ENCODE results near the gene ULK4.

ULK4 gene

DNA sequence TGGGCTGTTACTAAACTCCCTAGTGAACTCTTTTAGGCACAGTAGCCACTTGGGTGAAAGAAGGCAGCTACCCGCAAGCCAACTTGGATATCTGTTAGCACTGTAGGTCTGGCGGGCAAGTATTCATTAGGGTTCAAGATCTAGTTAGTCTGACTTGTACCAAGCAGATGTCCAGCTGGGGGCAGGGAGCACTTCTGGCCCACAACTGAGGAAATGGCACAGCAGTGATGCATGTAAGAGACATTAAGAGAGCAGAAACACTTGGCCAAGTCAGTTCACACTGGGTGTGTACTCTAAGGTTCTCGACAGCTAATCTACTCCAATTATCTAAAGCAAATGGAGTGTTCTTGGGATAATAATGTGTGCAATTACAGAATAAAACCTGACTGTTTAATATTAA, 630.9 kb downstream of the ULK4 start:
- DNase-seq: no peak

DNA sequence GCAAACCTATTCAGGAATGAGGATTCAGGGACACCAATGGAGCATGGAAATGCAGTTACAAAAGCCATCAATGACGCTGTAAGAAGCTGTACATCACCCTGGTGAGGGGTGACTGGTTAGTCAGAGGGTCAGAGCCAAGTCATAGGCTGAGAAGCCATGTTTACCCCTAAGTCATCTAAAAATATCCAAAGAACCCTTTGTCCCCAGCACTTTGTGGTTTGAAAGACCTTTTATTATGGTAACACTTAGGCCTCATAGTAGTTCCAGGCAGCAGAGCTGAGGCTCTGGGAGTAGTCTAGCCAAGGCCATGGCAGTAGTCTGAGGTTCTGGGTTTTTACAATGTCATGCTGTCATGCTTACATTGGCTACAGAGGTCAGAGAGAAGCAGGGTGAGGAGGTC, 631.4 kb downstream of the ULK4 start:
- no peak for DNase-seq

GRCh38 chr3:41329881-41330280, 632.0 kb downstream of the ULK4 start:
- DNase-seq: no peak

- no peak for DNase-seq
Measured at GRCh38 chr3:41328926-41329325, 633.0 kb downstream of the ULK4 start.

- DNase-seq: no peak
Measured at GRCh38 chr3:41327718-41328117, 634.2 kb downstream of the ULK4 start.

DNA sequence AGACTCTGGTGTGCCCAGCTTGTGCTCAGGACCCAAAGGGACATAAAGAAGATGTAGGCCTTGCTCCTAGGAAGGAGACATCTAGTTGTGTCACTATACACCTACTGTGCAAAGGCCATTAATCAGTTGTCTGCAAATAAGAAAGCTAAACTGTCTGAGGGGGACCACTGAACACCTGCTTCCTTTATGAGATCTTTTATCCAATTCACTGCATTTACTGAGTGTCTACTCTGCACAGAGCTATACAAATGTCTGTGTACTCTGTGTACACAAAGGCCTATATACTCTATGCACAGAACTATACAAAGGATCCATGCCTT, 637.8 kb downstream of the ULK4 start:
- DNase-seq: no peak

GRCh38 chr3:41323467-41324155, 638.3 kb downstream of the ULK4 start:
- DNase-seq: no peak

DNA sequence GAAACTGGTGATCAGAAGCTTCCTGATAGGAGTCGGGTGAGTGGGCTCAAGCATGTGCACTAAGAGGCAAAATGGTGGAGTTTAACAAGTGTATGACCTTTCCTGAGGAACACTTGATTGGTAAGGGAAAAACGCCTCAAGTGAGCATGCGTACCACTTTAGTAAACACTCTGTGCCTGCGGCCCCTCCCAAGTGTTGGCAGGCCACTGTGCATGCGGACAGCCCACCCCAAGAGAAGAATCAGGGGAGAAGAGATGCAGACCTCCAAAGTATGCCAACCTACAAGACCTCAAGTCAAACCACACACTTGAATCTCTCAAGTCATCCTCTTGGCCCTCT, 640.3 kb downstream of the ULK4 start:
- no peak for DNase-seq

- no peak for DNase-seq
Measured at GRCh38 chr3:41320953-41321641, 640.8 kb downstream of the ULK4 start.

DNA sequence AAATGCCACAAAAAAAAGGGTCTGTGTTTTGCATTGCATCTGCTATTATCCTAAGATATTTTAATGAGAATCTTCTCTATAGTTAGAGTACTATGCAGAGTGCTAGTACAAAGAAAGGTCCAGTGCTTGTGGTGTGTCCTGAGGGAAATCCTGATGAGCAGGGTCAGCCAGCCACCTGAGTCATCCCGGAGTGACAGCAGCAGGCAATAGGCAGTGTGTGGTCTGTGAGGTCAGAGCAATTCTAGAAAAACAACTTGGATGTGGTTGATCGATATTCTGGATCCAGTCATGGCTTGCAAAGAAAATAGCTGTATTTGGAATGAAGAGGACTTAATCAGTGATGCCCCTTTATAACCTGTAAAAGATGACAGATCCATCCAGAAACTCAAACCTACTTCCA, 643.4 kb downstream of the ULK4 start:
- DNase-seq: no peak

DNA sequence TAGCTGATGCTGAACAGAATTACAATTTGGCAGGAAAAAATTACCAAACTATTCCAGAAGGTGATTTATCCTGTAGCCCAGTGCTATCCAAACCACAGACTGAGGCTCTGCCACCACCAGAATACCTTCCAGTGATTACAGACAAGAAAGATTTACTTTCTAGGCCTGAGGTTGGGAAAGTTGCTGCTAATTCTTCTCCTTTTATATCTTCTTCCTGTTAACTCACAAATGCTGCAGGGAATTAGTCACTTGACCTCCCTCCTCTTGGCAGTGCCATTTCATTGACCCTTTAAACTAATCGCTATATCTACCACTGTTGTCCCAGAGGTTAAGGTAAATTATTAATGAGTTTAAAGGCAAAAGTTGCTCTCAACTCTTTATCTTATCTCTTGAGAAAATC, 644.2 kb downstream of the ULK4 start:
- DNase-seq: no peak

DNA sequence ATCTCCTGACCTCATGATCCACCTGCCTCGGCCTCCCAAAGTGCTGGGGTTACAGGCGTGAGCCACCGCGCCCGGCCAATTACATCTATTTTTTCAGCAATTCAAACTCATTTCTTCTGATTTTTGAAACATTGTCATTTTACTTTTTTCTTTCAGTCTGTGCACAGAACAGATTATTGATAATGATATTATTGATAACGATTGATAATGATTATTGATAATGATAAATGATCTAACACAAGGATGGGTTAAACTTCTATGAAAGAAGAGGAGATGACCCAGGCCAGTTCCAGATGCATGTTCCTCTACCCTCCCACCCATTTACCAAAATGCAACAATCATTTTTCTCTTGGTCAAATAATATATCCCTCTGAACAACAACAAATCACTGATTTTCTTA, 644.6 kb downstream of the ULK4 start:
- DNase-seq: no peak

DNA sequence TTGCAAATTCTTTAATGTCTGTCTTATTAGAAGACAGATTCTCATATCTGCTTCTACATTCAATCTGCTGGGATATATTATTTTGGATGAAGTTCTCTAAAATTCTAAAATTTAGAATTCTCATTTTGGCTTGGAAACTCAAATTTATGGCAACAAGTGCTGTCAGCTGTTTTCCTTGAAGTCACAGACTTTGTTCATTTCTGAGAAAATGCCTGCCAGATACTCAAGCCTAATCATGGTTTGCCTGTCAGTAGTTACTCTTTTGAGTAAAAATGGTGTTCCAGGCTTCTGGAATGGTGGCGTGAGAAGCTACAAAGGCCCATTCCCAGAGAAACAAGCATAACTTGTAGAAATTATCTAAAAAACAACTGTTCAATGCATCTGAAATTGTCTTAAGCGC, 646.8 kb downstream of the ULK4 start:
- no peak for DNase-seq

DNA sequence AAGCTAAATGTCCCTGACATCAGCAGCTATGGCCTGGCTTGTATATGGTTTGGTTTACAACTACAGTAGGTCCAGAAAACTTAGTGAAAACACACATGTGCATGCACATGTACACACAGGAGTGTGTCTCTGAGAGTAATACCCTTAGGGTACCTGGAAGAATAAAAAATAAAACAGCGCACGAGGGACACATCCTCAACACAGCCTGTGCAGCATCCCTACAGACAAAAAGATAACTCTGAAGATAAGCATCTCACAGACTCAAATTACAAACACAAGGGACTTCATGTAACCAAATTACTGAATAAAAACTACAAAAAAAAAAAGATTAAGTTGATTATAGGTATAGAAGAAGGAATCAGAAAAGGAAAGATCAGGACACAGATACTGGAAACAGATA, 653.8 kb downstream of the ULK4 start:
- DNase-seq: no peak

- no peak for DNase-seq
Measured at GRCh38 chr3:41307065-41307464, 654.8 kb downstream of the ULK4 start.

- peak; percentile 20 for DNase-seq
Measured at GRCh38 chr3:41304593-41304992, 657.3 kb downstream of the ULK4 start.

DNA sequence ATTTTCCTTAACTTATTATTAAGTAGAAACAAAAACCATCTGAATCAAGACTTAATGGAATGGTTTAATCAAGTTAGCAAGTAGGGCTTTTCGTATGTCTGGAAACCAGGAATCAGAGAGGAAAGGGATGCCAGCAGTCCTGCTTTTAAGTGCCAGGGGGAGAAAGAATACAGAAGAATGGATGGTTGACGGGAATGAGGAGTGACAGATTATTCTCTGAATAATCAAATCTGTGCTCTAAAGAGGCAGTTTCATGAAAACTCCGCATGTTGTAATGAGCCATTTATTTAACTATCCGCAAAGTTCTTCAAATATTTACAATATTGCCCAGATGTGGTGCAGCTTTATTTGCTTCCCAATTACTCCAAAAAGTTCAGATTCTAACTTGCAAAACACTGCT, 659.6 kb downstream of the ULK4 start:
- no peak for DNase-seq

GRCh38 chr3:41301548-41301947, 660.4 kb downstream of the ULK4 start:
- no peak for DNase-seq

GRCh38 chr3:41299036-41299435, 662.9 kb downstream of the ULK4 start:
- DNase-seq: no peak

DNA sequence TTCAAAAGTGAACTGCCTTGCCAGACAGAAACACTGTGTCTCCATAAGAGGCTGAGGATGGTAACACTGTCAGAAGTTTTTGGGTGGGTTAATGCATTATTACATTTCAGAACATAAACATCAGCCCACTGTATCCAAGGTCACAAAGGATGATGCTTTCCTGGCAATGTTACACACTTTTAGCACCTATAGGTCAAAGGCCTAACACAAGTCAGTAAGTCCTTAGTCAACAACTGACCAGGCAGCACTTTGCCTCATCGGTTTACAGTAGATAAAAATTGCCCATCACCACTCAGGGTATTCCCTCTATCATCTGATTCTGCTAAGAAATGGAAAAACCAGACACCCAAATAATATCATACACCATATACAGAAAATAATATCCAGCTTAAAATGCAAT, 664.2 kb downstream of the ULK4 start:
- DNase-seq: no peak

- no peak for DNase-seq
Measured at GRCh38 chr3:41296556-41296955, 665.3 kb downstream of the ULK4 start.

DNA sequence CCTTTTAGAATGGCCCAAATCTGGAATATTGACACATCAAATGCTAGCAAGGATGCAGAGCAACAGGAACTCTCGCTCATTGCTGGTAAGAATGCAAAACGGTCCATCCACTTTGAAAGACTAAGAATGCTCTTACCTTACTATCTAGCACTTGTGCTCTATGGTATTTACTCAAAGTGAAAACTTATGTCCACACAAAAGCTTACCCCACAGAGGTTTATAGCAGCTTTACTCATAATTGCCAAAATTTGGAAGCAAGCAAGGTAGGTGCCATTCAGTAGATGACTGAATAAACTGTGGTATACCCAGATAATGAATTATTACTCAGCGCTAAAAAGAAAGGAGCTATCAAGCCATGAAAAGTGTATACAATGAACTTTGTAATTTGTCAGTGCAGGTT, 666.2 kb downstream of the ULK4 start:
- DNase-seq: no peak

GRCh38 chr3:41293169-41293681, 668.7 kb downstream of the ULK4 start:
- no peak for DNase-seq

GRCh38 chr3:41290736-41291135, 671.2 kb downstream of the ULK4 start:
- DNase-seq: peak; percentile 13

DNA sequence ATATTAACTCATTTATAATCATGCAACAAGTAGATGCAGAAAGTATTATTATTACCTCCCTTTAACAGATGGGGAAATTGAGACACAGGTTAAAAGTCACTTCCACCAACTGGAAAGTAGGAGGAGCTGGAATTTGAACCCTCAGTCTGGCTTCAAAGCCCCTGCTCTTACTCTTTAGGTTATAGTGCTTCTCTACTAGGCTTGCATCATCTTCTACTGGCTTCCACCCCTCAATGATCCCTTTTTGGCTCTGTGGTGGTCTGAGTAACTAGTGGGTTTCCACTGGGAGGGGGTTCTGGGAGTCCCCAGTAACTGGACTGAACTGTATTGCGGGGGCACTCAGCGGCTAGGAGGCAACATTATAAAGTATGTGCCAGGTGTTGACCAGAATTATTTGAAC, 671.6 kb downstream of the ULK4 start:
- DNase-seq: no peak

All from NCI-H2171 treated with DMSO at 0.1 percent for 48 hours (cell line).